GM23248 (cell line): Measurements from ENCODE around the gene CAB39.

ENCODE experiments used
- EZH2 ChIP-seq: fragments of 200-600 bp; sonication (generic); IDR thresholded peaks from 2 replicates; pipeline ENCODE4 v1.6.1; 2018; ENCODE audit warnings: antibody characterized with exemption, mild to moderate bottlenecking; ENCODE audit not compliant: insufficient read depth, poor library complexity, severe bottlenecking
- EZH2phosphoT487 ChIP-seq: fragments of 200-600 bp; sonication (generic); IDR thresholded peaks from 2 replicates; pipeline ENCODE4 v1.6.1; 2018; ENCODE audit warnings: antibody characterized with exemption, moderate library complexity, mild to moderate bottlenecking, low read depth; ENCODE audit not compliant: insufficient read depth

DNA sequence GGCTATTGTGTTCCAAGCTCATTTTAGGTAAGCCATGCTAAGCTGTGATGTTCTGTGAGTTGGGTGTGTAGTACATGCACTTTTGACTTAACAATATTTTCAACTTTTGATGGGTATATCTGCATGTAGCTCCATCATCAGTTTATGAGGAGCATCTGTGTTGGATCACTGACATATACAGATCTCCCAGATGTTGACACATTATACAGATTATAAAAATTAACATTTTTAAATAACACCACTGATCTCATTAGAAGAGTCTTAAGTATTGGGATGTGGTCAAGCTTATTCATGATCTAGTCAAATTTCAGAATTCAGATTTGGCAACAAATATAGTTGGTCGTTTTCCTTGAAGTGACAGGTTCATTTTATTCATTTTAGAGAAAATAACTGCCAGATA lies 51.7 kb downstream of the CAB39 start:
- no peak for TF ChIP-seq EZH2
- TF ChIP-seq EZH2phosphoT487: no peak
